Body of pancreas (tissue), 4 donors: ENCODE results near the gene ACP2. TPM values are rescaled to one million over a fixed set of nuclear protein-coding genes. Genes with fewer than 3 reads are reported as not detected.
A peak's percentile ranks its signal among the peaks of the same experiment; 100 is the strongest.

ENCODE experiments used
- ATAC-seq: fragments of 150-250 bp; one replicate; pipeline ENCODE4 v1.9.1; 2016
- DNase-seq, 4 donors: peaks; one replicate each; pipeline ENCODE4 v3.0.0-alpha.2; 2019
- H3K27ac ChIP-seq, 4 donors: fragments of 200-600 bp; sonication (generic); 1 replicate in 3 of 4; 2 replicates in 1 of 4; pipeline versions ENCODE4 v1.5.1 to v1.6.1; 2016 to 2019; ENCODE audit warnings: mild to moderate bottlenecking in 1 of 4, mixed read lengths in 1 of 4, moderate library complexity in 1 of 4
- H3K27me3 ChIP-seq, 2 donors: fragments of 200-600 bp; sonication (generic); one replicate each; pipeline ENCODE4 v1.6.0; 2016; ENCODE audit warnings: mild to moderate bottlenecking in 1 of 2
- H3K36me3 ChIP-seq, 2 donors: fragments of 200-600 bp; sonication (generic); replicated peaks in 1 of 2; 2 replicates each; pipeline ENCODE4 v1.5.1; 2016; ENCODE audit warnings: low read depth in 2 of 2; ENCODE audit not compliant: insufficient read depth in 1 of 2
- H3K4me1 ChIP-seq: fragments of 200-600 bp; sonication (generic); one replicate; pipeline ENCODE4 v1.6.0; 2016
- H3K4me3 ChIP-seq, 2 donors: fragments of 200-600 bp; sonication (generic); 1 replicate in 1 of 2; 2 replicates in 1 of 2; pipeline ENCODE4 v1.5.1; 2016 to 2019
- H3K9me3 ChIP-seq, 3 donors: fragments of 200-600 bp; sonication (generic); 1 replicate in 2 of 3; 2 replicates in 1 of 3; pipeline ENCODE4 v1.5.1; 2016
- POLR2A ChIP-seq, 3 donors: fragments of 450-650 bp; IDR thresholded peaks; one replicate each; pipeline ENCODE4 v1.6.1; 2016; ENCODE audit warnings: antibody characterized with exemption in 3 of 3, mild to moderate bottlenecking in 2 of 3
- WGBS, 2 donors: methylation state at CpG; one replicate each; pipeline ENCODE4 v1.1.5; 2017; 5-methylcytosine and 5-hydroxymethylcytosine counted together
- intact Hi-C: fragments of 100-400 bp; cut with DNase I; formaldehyde crosslinking; loops from one replicate; pipeline ENCODE4 v1.15.1; 2023
- total RNA-seq, 2 donors: library from RNA; depleted of rRNA; stranded (reverse); fragments of >200 nt; gene quantifications; one replicate each; pipeline ENCODE4 v1.1.0, GENCODE V29; 2016
- TF ChIP-seq, protein P1 (sequence below), 7 experiments: fragments of 450-650 bp in 4 of 7; fragments of 200-600 bp in 3 of 7; sonication (generic) in 3 of 7; IDR thresholded peaks; one replicate each; pipeline ENCODE4 v1.5.1; 2016 to 2019; ENCODE audit warnings: antibody characterized with exemption in 7 of 7

ACP2 gene
- total RNA-seq, 2 donors from 2014 or later, result 31.6 to 43.1 TPM

- H3K27me3 ChIP-seq, result no peaks in the 10 kb centered on the region
- H3K27ac ChIP-seq, result no peak overlapping the region
- no peak overlapping the region for H3K4me3 ChIP-seq
- ATAC-seq (no peak), DNase-seq (no peak)
- 88 to 89% methylated on average over 6 of the region's 6 CpGs for WGBS, 2 donors
- no peak for TF ChIP-seq POLR2A (IDR thresholded peaks at IDR 0.05)
- TF ChIP-seq, protein P1, sequence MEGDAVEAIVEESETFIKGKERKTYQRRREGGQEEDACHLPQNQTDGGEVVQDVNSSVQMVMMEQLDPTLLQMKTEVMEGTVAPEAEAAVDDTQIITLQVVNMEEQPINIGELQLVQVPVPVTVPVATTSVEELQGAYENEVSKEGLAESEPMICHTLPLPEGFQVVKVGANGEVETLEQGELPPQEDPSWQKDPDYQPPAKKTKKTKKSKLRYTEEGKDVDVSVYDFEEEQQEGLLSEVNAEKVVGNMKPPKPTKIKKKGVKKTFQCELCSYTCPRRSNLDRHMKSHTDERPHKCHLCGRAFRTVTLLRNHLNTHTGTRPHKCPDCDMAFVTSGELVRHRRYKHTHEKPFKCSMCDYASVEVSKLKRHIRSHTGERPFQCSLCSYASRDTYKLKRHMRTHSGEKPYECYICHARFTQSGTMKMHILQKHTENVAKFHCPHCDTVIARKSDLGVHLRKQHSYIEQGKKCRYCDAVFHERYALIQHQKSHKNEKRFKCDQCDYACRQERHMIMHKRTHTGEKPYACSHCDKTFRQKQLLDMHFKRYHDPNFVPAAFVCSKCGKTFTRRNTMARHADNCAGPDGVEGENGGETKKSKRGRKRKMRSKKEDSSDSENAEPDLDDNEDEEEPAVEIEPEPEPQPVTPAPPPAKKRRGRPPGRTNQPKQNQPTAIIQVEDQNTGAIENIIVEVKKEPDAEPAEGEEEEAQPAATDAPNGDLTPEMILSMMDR (IDR thresholded peaks at IDR 0.05), result no peak
- H3K4me1 ChIP-seq, result peaks cover 47% of the 10 kb centered on the region
- H3K9me3 ChIP-seq, result no peaks in the 10 kb centered on the region
- intact Hi-C loops, result no loop called here
- H3K36me3 ChIP-seq, result no peaks in the 10 kb centered on the region
These were observed 7.8 kb upstream of the ACP2 start for GRCh38 chr11:47256374-47256773.

DNA sequence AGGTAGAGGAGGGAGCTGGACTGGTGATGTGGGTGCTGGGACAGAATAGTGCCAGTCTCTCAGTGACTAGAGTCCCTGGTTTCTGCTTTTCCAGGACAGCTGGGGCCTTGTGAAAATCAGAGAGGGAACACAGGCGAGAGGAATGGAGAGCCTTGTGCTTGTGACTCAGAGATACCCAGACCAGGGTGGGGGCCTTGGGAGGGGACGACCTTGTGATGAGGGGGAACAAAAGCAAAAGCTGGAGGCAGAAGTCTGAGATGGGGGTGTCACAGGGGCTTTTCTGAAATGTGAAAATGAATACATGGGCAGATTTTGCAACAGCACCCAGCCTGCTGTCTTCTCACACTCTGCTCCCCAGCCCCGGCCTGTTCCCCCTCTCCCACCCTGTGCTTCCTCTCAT lies 5.8 kb upstream of the ACP2 start:
- ATAC-seq (no peak), DNase-seq (peak in 1 of 4 donors; percentile 56)
- intact Hi-C loops, result no loop called here
- WGBS, 2 donors, result 32 to 46% methylated on average over 3 of the region's 3 CpGs
- Histone ChIP-seq H3K4me1 (peaks cover 54% of the 10 kb centered on the region), H3K4me3 (no peak overlapping the region), H3K27ac (peak overlapping the region in 3 of 4 donors; percentile 55 to 74 (median 61)), H3K27me3 (no peaks in the 10 kb centered on the region), H3K9me3 (no peaks in the 10 kb centered on the region), H3K36me3 (no peaks in the 10 kb centered on the region)
- TF ChIP-seq, protein P1 (IDR thresholded peaks at IDR 0.05), result no peak
- TF ChIP-seq POLR2A (IDR thresholded peaks at IDR 0.05), result peak in 1 of 3 donors; percentile 8

- no peaks in the 10 kb centered on the region for H3K36me3 ChIP-seq
- DNase-seq (no peak), ATAC-seq (no peak)
- H3K27me3 ChIP-seq, result no peaks in the 10 kb centered on the region
- TF ChIP-seq POLR2A (IDR thresholded peaks at IDR 0.05), result no peak
- TF ChIP-seq, protein P1 (IDR thresholded peaks at IDR 0.05), result no peak
- H3K9me3 ChIP-seq, result no peaks in the 10 kb centered on the region
- H3K4me3 ChIP-seq, result no peak overlapping the region
- peak overlapping the region in 3 of 4 donors; percentile 55 to 74 (median 61) for H3K27ac ChIP-seq
- H3K4me1 ChIP-seq, result peaks cover 52% of the 10 kb centered on the region
- 66 to 92% methylated on average over 2 of the region's 2 CpGs for WGBS, 2 donors
- intact Hi-C loops, result no loop called here
These were observed 5.0 kb upstream of the ACP2 start for GRCh38 chr11:47253660-47254059.

DNA sequence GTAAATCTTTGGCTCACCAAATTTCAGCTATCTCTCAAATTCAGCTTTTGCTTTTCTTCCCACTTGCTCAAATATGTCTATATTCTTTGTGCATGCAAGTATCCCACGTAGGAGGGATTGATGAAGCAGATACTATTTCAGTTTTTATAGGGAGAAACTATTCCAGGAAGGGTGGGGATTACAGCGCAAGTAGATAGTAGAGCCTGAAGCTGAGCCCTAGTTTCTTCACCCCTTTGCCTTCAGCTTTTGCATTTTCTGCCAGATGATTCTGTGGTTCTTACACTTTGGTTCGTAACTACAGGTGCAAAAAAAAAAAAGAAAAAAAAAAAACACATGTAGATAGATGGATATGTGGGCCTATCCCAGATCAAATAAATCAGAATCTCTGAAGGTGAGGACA lies 3.1 kb upstream of the ACP2 start:
- H3K27me3 ChIP-seq, result no peaks in the 10 kb centered on the region
- 84 to 92% methylated on average over 3 of the region's 3 CpGs for WGBS, 2 donors
- TF ChIP-seq POLR2A (IDR thresholded peaks at IDR 0.05), result no peak
- TF ChIP-seq, protein P1 (IDR thresholded peaks at IDR 0.05), result no peak
- H3K36me3 ChIP-seq, result no peaks in the 10 kb centered on the region
- no peak overlapping the region for H3K27ac ChIP-seq
- H3K9me3 ChIP-seq, result no peaks in the 10 kb centered on the region
- peaks cover 47% of the 10 kb centered on the region for H3K4me1 ChIP-seq
- intact Hi-C loops, result no loop called here
- no peak for ATAC-seq
- DNase-seq, result no peak
- H3K4me3 ChIP-seq, result no peak overlapping the region

DNA sequence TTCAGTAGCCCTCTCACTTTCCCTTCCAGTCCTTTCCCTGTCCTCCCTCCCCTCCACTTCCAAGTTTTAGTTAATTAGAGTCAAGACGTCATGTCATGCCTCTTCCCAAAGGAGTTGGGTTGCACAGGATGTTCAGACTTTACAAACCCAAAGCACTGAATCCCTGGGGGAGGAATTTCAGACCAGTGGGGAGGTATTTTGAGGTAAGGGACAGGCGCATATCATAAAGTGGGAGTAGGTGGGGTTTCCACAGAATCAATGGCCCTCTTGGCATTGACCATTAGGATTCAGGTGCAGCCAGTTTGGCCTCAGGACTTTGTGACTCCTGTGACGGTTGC lies 733 bp upstream of the ACP2 start:
- H3K27me3 ChIP-seq, result no peaks in the 10 kb centered on the region
- H3K4me3 ChIP-seq, result peak overlapping the region; percentile 87
- H3K36me3 ChIP-seq, result peaks cover 0 to 10% of the 10 kb centered on the region in 2 donors
- TF ChIP-seq, protein P1 (IDR thresholded peaks at IDR 0.05), result no peak
- TF ChIP-seq POLR2A (IDR thresholded peaks at IDR 0.05), result no peak
- ATAC-seq (no peak), DNase-seq (no peak)
- 43 to 54% methylated on average over 3 of the region's 3 CpGs for WGBS, 2 donors
- peak overlapping the region in 3 of 4 donors; percentile 81 to 87 (median 81) for H3K27ac ChIP-seq
- intact Hi-C loops, result no loop called here
- H3K9me3 ChIP-seq, result no peaks in the 10 kb centered on the region
- H3K4me1 ChIP-seq, result peaks cover 40% of the 10 kb centered on the region
